D721Med (cell line): ENCODE results near the gene CARD6.
A peak's percentile ranks its signal among the peaks of the same experiment; 100 is the strongest.
"Not testable (repeated sequence)": the region's sequence is repeated elsewhere in the genome, so short reads cannot be mapped to it uniquely, and the experiment has no call there.

ENCODE experiments used
- DNase-seq: peaks from one replicate; pipeline ENCODE4 v3.0.0; 2011; ENCODE audit warnings: low spot score; ENCODE audit not compliant: insufficient read length
- FAIRE-seq: peaks from 2 replicates; lab custom pipeline; 2011; peaks lifted over from hg19 to GRCh38; lab: Jason Lieb, UNC
- CTCF ChIP-seq: IDR thresholded peaks from 2 replicates; pipeline ENCODE4 v1.5.1; 2012; ENCODE audit warnings: mild to moderate bottlenecking, control low read depth; ENCODE audit not compliant: insufficient read depth; ENCODE audit errors: missing control alignments

CARD6 gene

GRCh38 chr5:40882291-40882690 lies 41.1 kb downstream of the CARD6 start:
- DNase-seq (no peak), FAIRE-seq (no peak)
- TF ChIP-seq CTCF = no peak

- FAIRE-seq, DNase-seq: not testable (repeated sequence)
Measured at GRCh38 chr5:40883051-40883450, 41.9 kb downstream of the CARD6 start.

- not testable (repeated sequence) for DNase-seq, FAIRE-seq
Measured at GRCh38 chr5:40895440-40896425, 54.6 kb downstream of the CARD6 start.

GRCh38 chr5:40904205-40904993 lies 63.2 kb downstream of the CARD6 start:
- peak; percentile 99 for TF ChIP-seq CTCF
- FAIRE-seq (peak; percentile 16), DNase-seq (peak; percentile 41)

GRCh38 chr5:40904994-40905306 lies 63.8 kb downstream of the CARD6 start:
- no peak for DNase-seq
- FAIRE-seq = no peak
- no peak for TF ChIP-seq CTCF

- FAIRE-seq = no peak
- no peak for DNase-seq
- no peak for TF ChIP-seq CTCF
Measured at GRCh38 chr5:40906351-40906751, 65.2 kb downstream of the CARD6 start.

- no peak for FAIRE-seq
- no peak for DNase-seq
- no peak for TF ChIP-seq CTCF
Measured at GRCh38 chr5:40909264-40909663, 68.1 kb downstream of the CARD6 start, which contains the start of gene C7. Gene C7 (plus strand): TSS chr5:40909497. CDS start chr5:40909611, 114 bp downstream.

GRCh38 chr5:40909723-40910122 lies 68.6 kb downstream of the CARD6 start:
- no peak for TF ChIP-seq CTCF

More at GRCh38 chr5:40909723-40910122, 68.6 kb downstream of the CARD6 start:
- DNase-seq (no peak), FAIRE-seq (no peak)
